Astrocyte (in vitro differentiated cells and primary cell): ENCODE data around the gene DFFA. TPM values are rescaled to one million over a fixed set of nuclear protein-coding genes. Genes with fewer than 3 reads are reported as not detected.
A peak's percentile ranks its signal among the peaks of the same experiment; 100 is the strongest.

Experiments used
- DNase-seq: peaks from one replicate; pipeline ENCODE4 v3.0.0-alpha.2; 2010; ENCODE audit warnings: low read depth
- FAIRE-seq: peaks from 2 replicates; lab custom pipeline; 2011; peaks lifted over from hg19 to GRCh38; lab: Jason Lieb, UNC
- H2AFZ ChIP-seq: 2 replicates; pipeline ENCODE4 v1.6.0; 2012; ENCODE audit warnings: low read depth, low read length, inconsistent platforms
- H3K27ac ChIP-seq: 2 replicates; pipeline ENCODE4 v1.5.1; 2011; ENCODE audit warnings: low read depth, low read length, inconsistent platforms
- H3K27me3 ChIP-seq: 2 replicates; pipeline ENCODE4 v1.6.0; 2011; ENCODE audit warnings: low read length, inconsistent platforms; ENCODE audit not compliant: insufficient read depth
- H3K36me3 ChIP-seq: 2 replicates; pipeline ENCODE4 v1.5.1; 2011; ENCODE audit warnings: low read length, inconsistent platforms; ENCODE audit not compliant: insufficient read depth
- H3K4me1 ChIP-seq: 2 replicates; pipeline ENCODE4 v1.5.1; 2011; ENCODE audit warnings: low read length, inconsistent platforms; ENCODE audit not compliant: insufficient read depth
- H3K4me2 ChIP-seq: 2 replicates; pipeline ENCODE4 v1.6.0; 2012; ENCODE audit warnings: low read length, inconsistent platforms
- H3K4me3 ChIP-seq: 2 replicates; pipeline ENCODE4 v1.5.1; 2011; ENCODE audit warnings: low read depth, mild to moderate bottlenecking, low read length, inconsistent platforms; ENCODE audit not compliant: insufficient read depth
- H3K79me2 ChIP-seq: 2 replicates; pipeline ENCODE4 v1.6.0; 2012; ENCODE audit warnings: mild to moderate bottlenecking, low read length, inconsistent platforms; ENCODE audit not compliant: insufficient read depth
- H3K9ac ChIP-seq: 2 replicates; pipeline ENCODE4 v1.6.0; 2012; ENCODE audit warnings: mild to moderate bottlenecking, low read length, inconsistent platforms
- H3K9me3 ChIP-seq: 2 replicates; pipeline ENCODE4 v1.5.1; 2012; ENCODE audit warnings: low read depth, mild to moderate bottlenecking, low read length, inconsistent platforms; ENCODE audit not compliant: insufficient read depth
- H4K20me1 ChIP-seq: 2 replicates; pipeline ENCODE4 v1.6.0; 2012; ENCODE audit warnings: low read length, inconsistent platforms; ENCODE audit not compliant: insufficient read depth
- H3K27ac Mint-ChIP-seq: one replicate; pipeline ENCODE4 v1.8.0; 2021; ENCODE audit warnings: mild to moderate bottlenecking, mixed read lengths; ENCODE audit not compliant: unreplicated experiment
- H3K27me3 Mint-ChIP-seq: one replicate; pipeline ENCODE4 v1.8.0; 2021; ENCODE audit warnings: low read depth, mixed read lengths; ENCODE audit not compliant: unreplicated experiment
- H3K36me3 Mint-ChIP-seq: one replicate; pipeline ENCODE4 v1.8.0; 2021; ENCODE audit warnings: low read depth, mixed read lengths; ENCODE audit not compliant: unreplicated experiment
- H3K4me1 Mint-ChIP-seq: one replicate; pipeline ENCODE4 v1.8.0; 2021; ENCODE audit warnings: low read depth, mixed read lengths; ENCODE audit not compliant: unreplicated experiment
- H3K4me3 Mint-ChIP-seq: one replicate; pipeline ENCODE4 v1.8.0; 2021; ENCODE audit warnings: mild to moderate bottlenecking, moderate library complexity, mixed read lengths; ENCODE audit not compliant: unreplicated experiment
- H3K9me3 Mint-ChIP-seq: one replicate; pipeline ENCODE4 v1.8.0; 2021; ENCODE audit warnings: mild to moderate bottlenecking, mixed read lengths; ENCODE audit not compliant: unreplicated experiment
- EZH2 ChIP-seq: IDR thresholded peaks from 2 replicates; pipeline ENCODE4 v1.6.1; 2012; ENCODE audit warnings: mild to moderate bottlenecking, low read length, inconsistent platforms; ENCODE audit not compliant: insufficient read depth
- total RNA-seq: library from RNA; stranded (reverse); gene quantifications from 2 replicates; pipeline ENCODE4 v1.2.1, GENCODE V29; 2021
- TF ChIP-seq, protein P1 (sequence below): IDR thresholded peaks from 2 replicates; pipeline ENCODE4 v1.5.1; 2011; ENCODE audit warnings: low read depth, mild to moderate bottlenecking, inconsistent platforms, low read length, moderate library complexity; ENCODE audit not compliant: insufficient read depth

The DFFA gene
- total RNA-seq, 1 donor from 2014 or later: 58.2 TPM

- H3K4me3 ChIP-seq: no peak overlapping the region
- H3K9ac ChIP-seq: no peak overlapping the region
- no peak overlapping the region for H3K4me2 ChIP-seq
- no peak overlapping the region for H3K27ac Mint-ChIP-seq
- H3K4me3 Mint-ChIP-seq: no peak overlapping the region
- H2AFZ ChIP-seq: no peak overlapping the region
- FAIRE-seq (no peak), DNase-seq (no peak)
- no peaks in the 10 kb centered on the region for H3K9me3 ChIP-seq
- no peaks in the 10 kb centered on the region for H3K36me3 Mint-ChIP-seq
- H3K4me1 ChIP-seq: peaks cover 6% of the 10 kb centered on the region
- no peaks in the 10 kb centered on the region for H3K9me3 Mint-ChIP-seq
- no peak overlapping the region for H3K27ac ChIP-seq
- peaks cover 11% of the 10 kb centered on the region for H3K4me1 Mint-ChIP-seq
- no peaks in the 10 kb centered on the region for H3K27me3 ChIP-seq
- H3K79me2 ChIP-seq: peaks cover 74% of the 10 kb centered on the region
- no peaks in the 10 kb centered on the region for H3K27me3 Mint-ChIP-seq
- TF ChIP-seq, protein P1, sequence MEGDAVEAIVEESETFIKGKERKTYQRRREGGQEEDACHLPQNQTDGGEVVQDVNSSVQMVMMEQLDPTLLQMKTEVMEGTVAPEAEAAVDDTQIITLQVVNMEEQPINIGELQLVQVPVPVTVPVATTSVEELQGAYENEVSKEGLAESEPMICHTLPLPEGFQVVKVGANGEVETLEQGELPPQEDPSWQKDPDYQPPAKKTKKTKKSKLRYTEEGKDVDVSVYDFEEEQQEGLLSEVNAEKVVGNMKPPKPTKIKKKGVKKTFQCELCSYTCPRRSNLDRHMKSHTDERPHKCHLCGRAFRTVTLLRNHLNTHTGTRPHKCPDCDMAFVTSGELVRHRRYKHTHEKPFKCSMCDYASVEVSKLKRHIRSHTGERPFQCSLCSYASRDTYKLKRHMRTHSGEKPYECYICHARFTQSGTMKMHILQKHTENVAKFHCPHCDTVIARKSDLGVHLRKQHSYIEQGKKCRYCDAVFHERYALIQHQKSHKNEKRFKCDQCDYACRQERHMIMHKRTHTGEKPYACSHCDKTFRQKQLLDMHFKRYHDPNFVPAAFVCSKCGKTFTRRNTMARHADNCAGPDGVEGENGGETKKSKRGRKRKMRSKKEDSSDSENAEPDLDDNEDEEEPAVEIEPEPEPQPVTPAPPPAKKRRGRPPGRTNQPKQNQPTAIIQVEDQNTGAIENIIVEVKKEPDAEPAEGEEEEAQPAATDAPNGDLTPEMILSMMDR: no peak
- TF ChIP-seq EZH2: no peak
- H3K36me3 ChIP-seq: peaks cover 3% of the 10 kb centered on the region
- peaks cover 87% of the 10 kb centered on the region for H4K20me1 ChIP-seq
These were observed 24.8 kb upstream of the DFFA start for GRCh38 chr1:10497109-10497508.

DNA sequence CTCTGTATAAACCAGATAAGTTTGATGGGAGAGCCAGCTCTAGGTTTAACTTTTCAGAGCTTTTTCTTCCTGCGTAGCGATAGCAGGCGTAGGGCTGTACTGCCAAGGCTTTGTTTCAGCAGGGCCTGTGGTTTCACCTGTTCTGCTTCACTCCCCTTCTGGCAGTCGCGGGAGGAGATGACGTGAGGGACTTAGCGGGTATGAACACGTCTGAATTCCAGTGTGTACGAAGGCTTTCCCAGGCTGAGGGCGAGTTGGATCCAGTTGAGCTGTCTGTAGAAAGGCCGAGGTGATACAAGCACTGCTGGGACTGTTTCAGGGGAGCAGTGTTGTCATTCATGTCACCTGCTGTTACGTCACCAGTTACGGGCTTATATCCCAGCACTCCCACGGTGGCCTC is 23.6 kb upstream of the DFFA start:
- H3K4me1 ChIP-seq: peaks cover 6% of the 10 kb centered on the region
- FAIRE-seq: no peak
- no peak overlapping the region for H3K9ac ChIP-seq
- peaks cover 3% of the 10 kb centered on the region for H3K36me3 ChIP-seq
- H3K4me2 ChIP-seq: no peak overlapping the region
- H3K9me3 ChIP-seq: no peaks in the 10 kb centered on the region
- H3K27me3 Mint-ChIP-seq: no peaks in the 10 kb centered on the region
- H3K27ac ChIP-seq: no peak overlapping the region
- H3K36me3 Mint-ChIP-seq: no peaks in the 10 kb centered on the region
- H4K20me1 ChIP-seq: peaks cover 90% of the 10 kb centered on the region
- H3K4me3 Mint-ChIP-seq: no peak overlapping the region
- H2AFZ ChIP-seq: no peak overlapping the region
- peak overlapping the region; percentile 75 for H3K27ac Mint-ChIP-seq
- no peak overlapping the region for H3K4me3 ChIP-seq
- H3K4me1 Mint-ChIP-seq: peaks cover 11% of the 10 kb centered on the region
- H3K27me3 ChIP-seq: no peaks in the 10 kb centered on the region
- TF ChIP-seq, protein P1: no peak
- TF ChIP-seq EZH2: no peak
- H3K9me3 Mint-ChIP-seq: no peaks in the 10 kb centered on the region
- peaks cover 79% of the 10 kb centered on the region for H3K79me2 ChIP-seq
- DNase-seq: no peak

GRCh38 chr1:10495475-10495817 is 23.1 kb upstream of the DFFA start:
- Histone ChIP-seq H3K4me2 (peak overlapping the region; percentile 86), H3K27ac (no peak overlapping the region), H3K79me2 (peaks cover 79% of the 10 kb centered on the region), H3K27me3 (no peaks in the 10 kb centered on the region), H3K4me1 (peaks cover 6% of the 10 kb centered on the region), H3K4me3 (no peak overlapping the region), H3K9ac (peak overlapping the region; percentile 68), H4K20me1 (peaks cover 90% of the 10 kb centered on the region), H3K9me3 (no peaks in the 10 kb centered on the region), H2AFZ (peak overlapping the region; percentile 3), H3K36me3 (peaks cover 3% of the 10 kb centered on the region)
- DNase-seq (no peak), FAIRE-seq (no peak)
- TF ChIP-seq EZH2: no peak
- TF ChIP-seq, protein P1: no peak
- Mint-ChIP-seq H3K27me3 (no peaks in the 10 kb centered on the region), H3K36me3 (no peaks in the 10 kb centered on the region), H3K4me1 (peaks cover 11% of the 10 kb centered on the region), H3K4me3 (no peak overlapping the region), H3K27ac (peak overlapping the region; percentile 75), H3K9me3 (no peaks in the 10 kb centered on the region)
